A673 (cell line): ENCODE data around the gene ERBB3. TPM values are rescaled to one million over a fixed set of nuclear protein-coding genes. Genes with fewer than 3 reads are reported as not detected.

Experiments used
- BruUV-seq: library from RNA; stranded (reverse); fragments of 400-500 nt; replicated peaks from 2 replicates; lab custom pipeline; 2021; lab: Mats Ljungman, UMichigan
- CTCF ChIA-PET: fragments of 300-600 bp; sonication (Branson Sonifier 250); formaldehyde crosslinking; loops from one replicate; lab custom pipeline; 2022; ENCODE audit warnings: antibody characterized with exemption; lab: Charles Lee
- POLR2A ChIA-PET: fragments of 300-600 bp; sonication (Branson Sonifier 250); formaldehyde crosslinking; loops from one replicate; lab custom pipeline; 2022; ENCODE audit warnings: antibody characterized with exemption; ENCODE audit not compliant: low non-redundant PET; lab: Charles Lee
- DNase-seq: peaks from one replicate; pipeline ENCODE4 v3.0.0-alpha.2; 2015; ENCODE audit warnings: low spot score
- H3K27ac ChIP-seq: fragments of 200-600 bp; sonication (generic); 2 replicates; pipeline ENCODE4 v1.5.1; 2016; ENCODE audit warnings: mixed run types, low read depth, mild to moderate bottlenecking, mixed read lengths, antibody characterized with exemption, low read length; ENCODE audit not compliant: poor library complexity, severe bottlenecking
- H3K27me3 ChIP-seq: fragments of 200-600 bp; sonication (generic); replicated peaks from 2 replicates; pipeline ENCODE4 v1.6.1; 2017; ENCODE audit warnings: mixed run types, low read depth, mild to moderate bottlenecking, mixed read lengths, antibody characterized with exemption, low read length; ENCODE audit not compliant: insufficient read depth, poor library complexity
- H3K36me3 ChIP-seq: fragments of 200-600 bp; sonication (generic); 2 replicates; pipeline ENCODE4 v1.6.1; 2016; ENCODE audit warnings: mixed run types, mild to moderate bottlenecking, mixed read lengths, antibody characterized with exemption, low read length; ENCODE audit not compliant: insufficient read depth, poor library complexity, severe bottlenecking
- H3K4me1 ChIP-seq: fragments of 200-600 bp; sonication (generic); 2 replicates; pipeline ENCODE4 v1.6.1; 2017; ENCODE audit warnings: mixed run types, mild to moderate bottlenecking, mixed read lengths, antibody characterized with exemption, low read length; ENCODE audit not compliant: insufficient read depth, poor library complexity, severe bottlenecking
- H3K4me3 ChIP-seq: fragments of 200-600 bp; sonication (generic); 2 replicates; pipeline ENCODE4 v1.5.1; 2016; ENCODE audit warnings: low read depth, mixed run types, mild to moderate bottlenecking, mixed read lengths, low read length; ENCODE audit not compliant: poor library complexity, severe bottlenecking
- H3K9me3 ChIP-seq: fragments of 200-600 bp; sonication (generic); 2 replicates; pipeline ENCODE4 v1.6.1; 2016; ENCODE audit warnings: mixed run types, low read depth, mild to moderate bottlenecking, mixed read lengths, antibody characterized with exemption, low read length; ENCODE audit not compliant: poor library complexity, severe bottlenecking
- EZH2 ChIP-seq: fragments of 200-600 bp; sonication (generic); IDR thresholded peaks from 2 replicates; pipeline ENCODE4 v1.6.1; 2017; ENCODE audit warnings: borderline replicate concordance, low read depth, mild to moderate bottlenecking, mixed read lengths, antibody characterized with exemption, low read length; ENCODE audit not compliant: poor library complexity, severe bottlenecking
- intact Hi-C: fragments of 100-400 bp; cut with micrococcal nuclease; formaldehyde crosslinking; loops from one replicate; pipeline ENCODE4 v1.10.0; 2022; ENCODE audit not compliant: unreplicated experiment
- total RNA-seq: library from RNA; stranded (reverse); gene quantifications from 2 replicates; pipeline ENCODE4 v1.2.3, GENCODE V29; 2021
- TF ChIP-seq, protein P1 (sequence below): fragments of 300-800, 200-600 bp; sonication (generic); conservative IDR thresholded peaks from 2 replicates; pipeline ENCODE4 v1.5.1; 2017; ENCODE audit warnings: low read depth, mild to moderate bottlenecking, antibody characterized with exemption, low read length, moderate library complexity, mixed read lengths

The ERBB3 gene
- total RNA-seq, 1 experiment from 2014 or later, result 2.0 TPM

DNA sequence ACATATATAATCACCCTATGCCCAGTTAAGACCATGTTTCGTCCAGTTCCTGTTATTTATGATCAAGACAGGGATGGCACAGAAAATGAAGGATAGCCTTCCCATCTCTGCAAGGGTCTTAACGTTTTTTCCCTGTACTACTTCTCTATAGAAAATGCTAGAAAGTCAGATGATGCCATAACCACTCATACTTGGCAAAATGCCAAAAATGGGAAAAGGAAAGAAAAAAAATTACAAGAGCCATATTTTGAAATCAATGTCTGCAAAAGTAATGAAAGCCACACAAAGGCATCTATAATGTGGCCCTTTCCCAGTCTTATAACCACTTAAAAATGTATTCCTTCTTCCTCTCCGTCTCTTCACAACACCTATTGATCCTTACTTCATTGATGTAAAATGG is 70.6 kb downstream of the ERBB3 start:
- peaks cover 20% of the 10 kb centered on the region for H3K4me1 ChIP-seq
- no peak for DNase-seq
- H3K27ac ChIP-seq, result no peak overlapping the region
- no peaks in the 10 kb centered on the region for H3K9me3 ChIP-seq
- no peaks in the 10 kb centered on the region for H3K27me3 ChIP-seq
- BruUV-seq, result no TSS peak
- H3K36me3 ChIP-seq, result no peaks in the 10 kb centered on the region
- H3K4me3 ChIP-seq, result no peak overlapping the region
- ChIA-PET POLR2A (no interaction called here), CTCF (no interaction called here)
- TF ChIP-seq, protein P1, sequence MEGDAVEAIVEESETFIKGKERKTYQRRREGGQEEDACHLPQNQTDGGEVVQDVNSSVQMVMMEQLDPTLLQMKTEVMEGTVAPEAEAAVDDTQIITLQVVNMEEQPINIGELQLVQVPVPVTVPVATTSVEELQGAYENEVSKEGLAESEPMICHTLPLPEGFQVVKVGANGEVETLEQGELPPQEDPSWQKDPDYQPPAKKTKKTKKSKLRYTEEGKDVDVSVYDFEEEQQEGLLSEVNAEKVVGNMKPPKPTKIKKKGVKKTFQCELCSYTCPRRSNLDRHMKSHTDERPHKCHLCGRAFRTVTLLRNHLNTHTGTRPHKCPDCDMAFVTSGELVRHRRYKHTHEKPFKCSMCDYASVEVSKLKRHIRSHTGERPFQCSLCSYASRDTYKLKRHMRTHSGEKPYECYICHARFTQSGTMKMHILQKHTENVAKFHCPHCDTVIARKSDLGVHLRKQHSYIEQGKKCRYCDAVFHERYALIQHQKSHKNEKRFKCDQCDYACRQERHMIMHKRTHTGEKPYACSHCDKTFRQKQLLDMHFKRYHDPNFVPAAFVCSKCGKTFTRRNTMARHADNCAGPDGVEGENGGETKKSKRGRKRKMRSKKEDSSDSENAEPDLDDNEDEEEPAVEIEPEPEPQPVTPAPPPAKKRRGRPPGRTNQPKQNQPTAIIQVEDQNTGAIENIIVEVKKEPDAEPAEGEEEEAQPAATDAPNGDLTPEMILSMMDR, result no peak
- no peak for TF ChIP-seq EZH2
- intact Hi-C loops, result no loop called here

DNA sequence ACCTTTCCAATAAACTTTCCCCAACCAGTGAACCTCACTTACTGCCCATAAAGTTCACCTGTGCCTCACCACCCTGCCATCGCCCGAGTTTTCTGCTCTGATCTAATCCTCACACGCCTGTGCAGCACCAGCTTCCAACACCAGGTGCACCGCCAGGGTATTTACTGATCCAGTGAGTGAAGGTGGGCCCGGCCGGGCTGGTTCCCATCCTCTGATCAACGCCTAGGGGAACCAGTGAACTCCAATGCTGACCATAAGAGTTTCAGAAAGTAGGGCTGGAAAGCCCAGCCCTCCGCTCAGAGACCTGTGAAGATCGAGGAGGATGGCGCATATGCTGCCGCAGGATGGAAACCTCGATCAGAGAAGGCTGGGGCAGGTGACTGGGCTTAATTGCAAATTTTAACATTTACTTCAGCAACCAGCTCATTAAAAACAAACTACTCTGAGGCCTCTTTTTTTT is 71.7 kb downstream of the ERBB3 start:
- peak overlapping the region; percentile 56 for H3K4me3 ChIP-seq
- CTCF ChIA-PET, result no interaction called here
- H3K27ac ChIP-seq, result peak overlapping the region; percentile 79
- peak; percentile 47 for DNase-seq
- TSS peak; percentile 79 for BruUV-seq
- no peak for TF ChIP-seq EZH2
- TF ChIP-seq, protein P1, result no peak; the same call in 1 of the 2 replicates
- peaks cover 20% of the 10 kb centered on the region for H3K4me1 ChIP-seq
- no peaks in the 10 kb centered on the region for H3K36me3 ChIP-seq
- no peaks in the 10 kb centered on the region for H3K9me3 ChIP-seq
- H3K27me3 ChIP-seq, result no peaks in the 10 kb centered on the region
- intact Hi-C loops, result no loop called here
- POLR2A ChIA-PET, result interaction anchor here (0.6 kb wide), 2 partner anchors 11 to 24 kb away, joined by 3 to 6 read pairs; no protein-coding TSS in a partner anchor

DNA sequence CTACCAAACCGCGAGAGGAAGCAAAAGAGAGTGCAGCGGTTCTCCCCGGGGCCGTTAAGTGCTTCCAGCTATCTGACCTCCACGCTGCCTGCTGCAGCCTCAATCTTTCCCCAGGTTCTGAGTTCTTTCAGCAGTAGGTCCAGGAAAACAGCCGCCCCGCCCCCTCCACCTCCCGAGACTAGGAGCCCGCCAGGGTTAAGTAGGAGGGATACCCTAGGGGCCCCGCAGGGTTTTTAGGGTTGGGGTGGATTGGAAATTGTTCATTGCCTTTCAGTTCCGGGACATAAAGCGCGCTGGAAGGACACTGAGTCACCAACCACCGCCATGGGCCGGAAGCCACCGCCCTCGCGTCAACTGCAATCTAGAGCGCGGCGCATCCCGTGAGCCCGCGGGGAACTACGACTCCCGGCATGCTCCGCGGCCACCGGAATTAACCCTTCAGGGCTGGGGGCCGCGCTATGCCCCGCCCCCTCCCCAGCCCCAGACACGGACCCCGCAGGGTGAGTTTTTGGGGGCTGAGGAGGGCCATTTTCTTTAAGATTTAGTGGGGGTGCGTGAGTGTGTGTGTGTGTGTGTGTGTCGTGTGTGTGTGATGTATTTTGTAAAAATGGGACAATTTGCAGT is 72.3 kb downstream of the ERBB3 start, which contains the start of gene MYL6B:
Gene MYL6B (plus strand): TSS at position 456 of the 624 bp plus-strand sequence. CDS start 1,332 bp downstream, outside the sequence.
- H3K4me1 ChIP-seq, result peaks cover 20% of the 10 kb centered on the region
- peak; percentile 96 for DNase-seq
- TF ChIP-seq, protein P1, result no peak
- no peak for TF ChIP-seq EZH2
- no TSS peak for BruUV-seq
- CTCF ChIA-PET, result no interaction called here
- no peaks in the 10 kb centered on the region for H3K27me3 ChIP-seq
- POLR2A ChIA-PET, result interaction anchor here (0.6 kb wide), 2 partner anchors 11 to 25 kb away, joined by 3 to 6 read pairs; no protein-coding TSS in a partner anchor
- intact Hi-C loops, result no loop called here
- no peaks in the 10 kb centered on the region for H3K36me3 ChIP-seq
- peak within 1 kb of the TSS; percentile 56 for H3K4me3 ChIP-seq
- peak within 1 kb of the TSS; percentile 79 for H3K27ac ChIP-seq
- H3K9me3 ChIP-seq, result no peaks in the 10 kb centered on the region

Other genes with a start within 250 kb of the ERBB3 start
- gene MMP19, start 237.2 kb upstream of the ERBB3 start, total RNA-seq, result 2.2 and 2.3 TPM in 2 replicates
- gene PYM1, start 152.3 kb upstream of the ERBB3 start, total RNA-seq, result 23.8 and 24.6 TPM in 2 replicates
- 10.1 and 13.7 TPM in 2 replicates for gene DGKA, start 149.0 kb upstream of the ERBB3 start, total RNA-seq
- 1.2 and 2.0 TPM in 2 replicates for gene PMEL, start 114.1 kb upstream of the ERBB3 start, total RNA-seq
- gene CDK2, start 113.3 kb upstream of the ERBB3 start, total RNA-seq, result 103 and 113 TPM in 2 replicates
- gene RAB5B, start 106.1 kb upstream of the ERBB3 start, total RNA-seq, result 73.9 and 78.1 TPM in 2 replicates
- gene SUOX, start 82.9 kb upstream of the ERBB3 start, total RNA-seq, result 2.2 and 5.0 TPM in 2 replicates
- gene IKZF4, start 59.1 kb upstream of the ERBB3 start, total RNA-seq, result 8.8 and 9.5 TPM in 2 replicates
- gene RPS26, start 38.2 kb upstream of the ERBB3 start, total RNA-seq, result 51.9 and 69.9 TPM in 2 replicates
- 302 and 327 TPM in 2 replicates for gene PA2G4, start 24.4 kb downstream of the ERBB3 start, total RNA-seq
- 3,332 and 3,475 TPM in 2 replicates for gene RPL41, start 36.5 kb downstream of the ERBB3 start, total RNA-seq
- 11.8 and 14.4 TPM in 2 replicates for gene ZC3H10, start 38.1 kb downstream of the ERBB3 start, total RNA-seq
- 90.0 and 107 TPM in 2 replicates for gene ESYT1, start 48.1 kb downstream of the ERBB3 start, total RNA-seq
- 180 and 181 TPM in 2 replicates for gene MYL6B, start 72.4 kb downstream of the ERBB3 start, total RNA-seq
- gene MYL6, start 78.2 kb downstream of the ERBB3 start, total RNA-seq, result 690 and 789 TPM in 2 replicates
- 133 and 140 TPM in 2 replicates for gene SMARCC2, start 109.3 kb downstream of the ERBB3 start, total RNA-seq
- 48.1 and 49.5 TPM in 2 replicates for gene RNF41, start 141.8 kb downstream of the ERBB3 start, total RNA-seq
- 67.5 and 73.2 TPM in 2 replicates for gene NABP2, start 144.2 kb downstream of the ERBB3 start, total RNA-seq
- gene SLC39A5, start 149.9 kb downstream of the ERBB3 start, total RNA-seq, result 0.85 TPM in 1 of 2 replicates, not detected in the other
- 74.6 and 74.7 TPM in 2 replicates for gene ANKRD52, start 178.2 kb downstream of the ERBB3 start, total RNA-seq
- gene COQ10A, start 186.8 kb downstream of the ERBB3 start, total RNA-seq, result 13.6 and 17.0 TPM in 2 replicates
- gene CS, start 220.2 kb downstream of the ERBB3 start, total RNA-seq, result 412 and 448 TPM in 2 replicates
- gene CNPY2, start 235.8 kb downstream of the ERBB3 start, total RNA-seq, result 162 and 166 TPM in 2 replicates